SK-N-SH treated with all-trans-retinoic acid at 6 μM for 48 hours (cell line): ENCODE data around the gene OXNAD1.

Experiments
- ARNTL ChIP-seq: fragments of 450-650 bp; formaldehyde crosslinking; IDR thresholded peaks from 2 replicates; pipeline ENCODE4 v1.5.0; 2020; ENCODE audit warnings: low read depth, mild to moderate bottlenecking, moderate library complexity, borderline replicate concordance
- CSRNP3 ChIP-seq: fragments of 250-450 bp; sonication (Bioruptor Pico); IDR thresholded peaks from 2 replicates; pipeline ENCODE4 v1.5.1; 2021; ENCODE audit warnings: mild to moderate bottlenecking, moderate library complexity
- ESRRG ChIP-seq: fragments of 250-450 bp; sonication (Bioruptor Pico); IDR thresholded peaks from 2 replicates; pipeline ENCODE4 v1.6.1; 2021; ENCODE audit warnings: mild to moderate bottlenecking
- GLIS3 ChIP-seq: fragments of 250-450 bp; sonication (Bioruptor Pico); IDR thresholded peaks from 2 replicates; pipeline ENCODE4 v1.5.0; 2020; ENCODE audit warnings: mild to moderate bottlenecking, moderate library complexity
- PPARA ChIP-seq: fragments of 250-450 bp; sonication (Bioruptor Pico); IDR thresholded peaks from 2 replicates; pipeline ENCODE4 v1.5.0; 2020; ENCODE audit warnings: mild to moderate bottlenecking, borderline replicate concordance
- RARB ChIP-seq: fragments of 250-450 bp; sonication (Bioruptor Pico); IDR thresholded peaks from 2 replicates; pipeline ENCODE4 v1.8.0; 2021; ENCODE audit warnings: mild to moderate bottlenecking, moderate library complexity
- SNAI2 ChIP-seq: fragments of 250-450 bp; sonication (Bioruptor Pico); IDR thresholded peaks from 2 replicates; pipeline ENCODE4 v1.5.0; 2020; ENCODE audit warnings: mild to moderate bottlenecking, moderate library complexity
- TCF4 ChIP-seq: fragments of 250-450 bp; sonication (Bioruptor Pico); IDR thresholded peaks from 2 replicates; pipeline ENCODE4 v1.8.0; 2021; ENCODE audit warnings: mild to moderate bottlenecking, moderate library complexity, borderline replicate concordance
- TOX ChIP-seq: fragments of 250-450 bp; sonication (Bioruptor Pico); IDR thresholded peaks from 2 replicates; pipeline ENCODE4 v1.8.0; 2021; ENCODE audit warnings: mild to moderate bottlenecking, moderate library complexity, borderline replicate concordance
- ZC3H10 ChIP-seq: fragments of 250-450 bp; sonication (Bioruptor Pico); IDR thresholded peaks from 2 replicates; pipeline ENCODE4 v1.5.1; 2021; ENCODE audit warnings: mild to moderate bottlenecking, moderate library complexity
- ZFP3 ChIP-seq: fragments of 250-450 bp; sonication (Bioruptor Pico); IDR thresholded peaks from 2 replicates; pipeline ENCODE4 v1.5.0; 2020; ENCODE audit warnings: mild to moderate bottlenecking, moderate library complexity
- ZFP30 ChIP-seq: fragments of 450-650 bp; formaldehyde crosslinking; IDR thresholded peaks from 2 replicates; pipeline ENCODE4 v1.5.0; 2022; ENCODE audit warnings: mild to moderate bottlenecking, moderate library complexity
- TF ChIP-seq, protein P1 (sequence below): fragments of 250-450 bp; sonication (Bioruptor Pico); IDR thresholded peaks from 2 replicates; pipeline ENCODE4 v1.8.0; 2020; ENCODE audit warnings: mild to moderate bottlenecking, moderate library complexity, borderline replicate concordance

GRCh38 chr3:16319307-16319706 lies 54.3 kb downstream of the OXNAD1 start:
- TF ChIP-seq ZFP3 (no peak), TCF4 (CRISPR knock-in tag) (no peak), CSRNP3 (CRISPR knock-in tag) (no peak), ZC3H10 (CRISPR knock-in tag) (no peak), ARNTL (CRISPR knock-in tag) (no peak), RARB (CRISPR knock-in tag) (no peak), GLIS3 (CRISPR knock-in tag) (no peak), ZFP30 (CRISPR knock-in tag) (no peak), TOX (CRISPR knock-in tag) (no peak), PPARA (CRISPR knock-in tag) (no peak), SNAI2 (no peak), ESRRG (CRISPR knock-in tag) (no peak)
- TF ChIP-seq, protein P1, sequence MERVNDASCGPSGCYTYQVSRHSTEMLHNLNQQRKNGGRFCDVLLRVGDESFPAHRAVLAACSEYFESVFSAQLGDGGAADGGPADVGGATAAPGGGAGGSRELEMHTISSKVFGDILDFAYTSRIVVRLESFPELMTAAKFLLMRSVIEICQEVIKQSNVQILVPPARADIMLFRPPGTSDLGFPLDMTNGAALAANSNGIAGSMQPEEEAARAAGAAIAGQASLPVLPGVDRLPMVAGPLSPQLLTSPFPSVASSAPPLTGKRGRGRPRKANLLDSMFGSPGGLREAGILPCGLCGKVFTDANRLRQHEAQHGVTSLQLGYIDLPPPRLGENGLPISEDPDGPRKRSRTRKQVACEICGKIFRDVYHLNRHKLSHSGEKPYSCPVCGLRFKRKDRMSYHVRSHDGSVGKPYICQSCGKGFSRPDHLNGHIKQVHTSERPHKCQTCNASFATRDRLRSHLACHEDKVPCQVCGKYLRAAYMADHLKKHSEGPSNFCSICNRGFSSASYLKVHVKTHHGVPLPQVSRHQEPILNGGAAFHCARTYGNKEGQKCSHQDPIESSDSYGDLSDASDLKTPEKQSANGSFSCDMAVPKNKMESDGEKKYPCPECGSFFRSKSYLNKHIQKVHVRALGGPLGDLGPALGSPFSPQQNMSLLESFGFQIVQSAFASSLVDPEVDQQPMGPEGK (CRISPR knock-in tag): no peak
